ENCODE data around the gene GPN2. TPM values are rescaled to one million over a fixed set of nuclear protein-coding genes. Genes with fewer than 3 reads are reported as not detected.
A peak's percentile ranks its signal among the peaks of the same experiment; 100 is the strongest.
"Not testable (repeated sequence)": the region's sequence is repeated elsewhere in the genome, so short reads cannot be mapped to it uniquely, and the experiment has no call there.

Gene GPN2
- total RNA-seq, 2 donors from 2014 or later, result 32.4 to 36.2 TPM

- no peak for DNase-seq
- H3K27ac ChIP-seq, result no peak overlapping the region
- H3K9ac ChIP-seq (ENCODE audit: low read depth in 2 of 2, low read length in 2 of 2), result no peak overlapping the region
- peaks cover 21% of the 10 kb centered on the region for H3K36me3 ChIP-seq
- intact Hi-C loops (cut with DNase I), result no loop called here
- peak; percentile 32 for TF ChIP-seq CTCF (IDR thresholded peaks at IDR 0.05)
- H3K4me1 ChIP-seq, result peaks cover 8% of the 10 kb centered on the region
- no peaks in the 10 kb centered on the region for H3K27me3 ChIP-seq
- no peaks in the 10 kb centered on the region for H3K9me3 ChIP-seq
- H3K4me3 ChIP-seq, result no peak overlapping the region
Measured at GRCh38 chr1:26887125-26887524, 3.0 kb downstream of the GPN2 start.

- Histone ChIP-seq H3K36me3 (peaks cover 16% of the 10 kb centered on the region), H3K4me1 (no peaks in the 10 kb centered on the region), H3K27ac (no peak overlapping the region), H3K9ac (ENCODE audit: low read depth in 2 of 2, low read length in 2 of 2) (no peak overlapping the region), H3K9me3 (no peaks in the 10 kb centered on the region), H3K27me3 (no peaks in the 10 kb centered on the region), H3K4me3 (no peak overlapping the region)
- TF ChIP-seq CTCF (IDR thresholded peaks at IDR 0.05), result no peak
- intact Hi-C loops (cut with DNase I), result no loop called here
- DNase-seq, result no peak
Measured at GRCh38 chr1:26882696-26883463, 7.2 kb downstream of the GPN2 start.

- H3K9ac ChIP-seq (ENCODE audit: low read depth in 2 of 2, low read length in 2 of 2); intact Hi-C loops (cut with DNase I); H3K27ac ChIP-seq; DNase-seq; H3K27me3 ChIP-seq; H3K9me3 ChIP-seq; H3K4me3 ChIP-seq; H3K4me1 ChIP-seq: not testable (repeated sequence)
- H3K36me3 ChIP-seq, result peaks cover 14% of the 10 kb centered on the region
Measured at GRCh38 chr1:26881611-26882010, 8.5 kb downstream of the GPN2 start.

- intact Hi-C loops (cut with DNase I), result loop anchor here (2.0 to 5.0 kb wide), 3 partner anchors 27 to 277 kb away; no protein-coding TSS in a partner anchor
- peaks cover 9% of the 10 kb centered on the region for H3K36me3 ChIP-seq
- H3K9ac ChIP-seq (ENCODE audit: low read depth in 2 of 2, low read length in 2 of 2), result peak overlapping the region in 1 of 2 donors; percentile 54
Measured at GRCh38 chr1:26879793-26880192, 10.3 kb downstream of the GPN2 start.

GRCh38 chr1:26877326-26877725, 12.8 kb downstream of the GPN2 start:
- TF ChIP-seq CTCF (IDR thresholded peaks at IDR 0.05), result no peak
- DNase-seq, result no peak
- intact Hi-C loops (cut with DNase I), result loop anchor here (5.0 kb wide), 2 partner anchors 65 to 275 kb away; no protein-coding TSS in a partner anchor
- Histone ChIP-seq H3K27ac (no peak overlapping the region), H3K4me3 (no peak overlapping the region), H3K4me1 (no peaks in the 10 kb centered on the region), H3K9ac (ENCODE audit: low read depth in 2 of 2, low read length in 2 of 2) (no peak overlapping the region), H3K27me3 (no peaks in the 10 kb centered on the region), H3K9me3 (no peaks in the 10 kb centered on the region), H3K36me3 (no peaks in the 10 kb centered on the region)

More at GRCh38 chr1:26879793-26880192, 10.3 kb downstream of the GPN2 start:
- Histone ChIP-seq H3K27me3 (no peaks in the 10 kb centered on the region), H3K27ac (no peak overlapping the region), H3K4me3 (no peak overlapping the region), H3K4me1 (no peaks in the 10 kb centered on the region), H3K9me3 (no peaks in the 10 kb centered on the region)
- no peak for TF ChIP-seq CTCF (IDR thresholded peaks at IDR 0.05)
- no peak for DNase-seq

- TF ChIP-seq CTCF (IDR thresholded peaks at IDR 0.05), result no peak
- no peaks in the 10 kb centered on the region for H3K27me3 ChIP-seq
- intact Hi-C loops (cut with DNase I), result loop anchor here (5.0 kb wide), 2 partner anchors 63 to 273 kb away; no protein-coding TSS in a partner anchor
- DNase-seq, result no peak
- H3K9me3 ChIP-seq, result no peaks in the 10 kb centered on the region
- no peaks in the 10 kb centered on the region for H3K4me1 ChIP-seq
- no peak overlapping the region for H3K9ac ChIP-seq (ENCODE audit: low read depth in 2 of 2, low read length in 2 of 2)
- H3K27ac ChIP-seq, result no peak overlapping the region
- H3K4me3 ChIP-seq, result no peak overlapping the region
- H3K36me3 ChIP-seq, result no peaks in the 10 kb centered on the region
Measured at GRCh38 chr1:26874896-26875295, 15.2 kb downstream of the GPN2 start.

DNA sequence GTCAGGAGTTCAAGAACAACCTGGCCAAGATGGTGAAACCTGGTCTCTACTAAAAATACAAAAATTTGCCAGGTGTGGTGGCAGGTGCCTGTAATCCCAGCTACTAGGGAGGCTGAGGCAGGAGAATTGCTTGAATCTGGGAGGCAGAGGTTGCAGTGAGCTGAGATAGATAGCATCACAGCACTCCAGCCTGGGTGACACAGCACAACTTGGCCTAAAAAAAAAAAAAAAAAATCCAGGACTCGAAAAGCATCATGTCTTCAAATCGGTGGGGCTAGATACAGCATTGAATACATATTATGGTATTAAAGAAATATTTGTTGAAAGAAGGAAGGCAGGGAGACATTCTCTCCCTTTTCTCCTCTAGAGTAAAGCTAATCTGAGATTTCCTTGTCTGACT, 17.0 kb downstream of the GPN2 start:
- H3K4me3 ChIP-seq; intact Hi-C loops (cut with DNase I); H3K36me3 ChIP-seq; DNase-seq; H3K4me1 ChIP-seq; H3K27me3 ChIP-seq; H3K9me3 ChIP-seq; H3K9ac ChIP-seq (ENCODE audit: low read depth in 2 of 2, low read length in 2 of 2); H3K27ac ChIP-seq: not testable (repeated sequence)

Measured in colonic mucosa (tissue), 4 donors.